Left lung (tissue), 10 donors: Measurements from ENCODE around the gene WNT11. TPM values are rescaled to one million over a fixed set of nuclear protein-coding genes. Genes with fewer than 3 reads are reported as not detected.

Source experiments
- ATAC-seq: fragments of 200-7000 bp; cut with Tn5 transposase; one replicate; pipeline ENCODE4 v1.9.1; 2020; ENCODE audit warnings: moderate library complexity
- DNase-seq, 4 donors: peaks; one replicate each; pipeline ENCODE4 v3.0.0-alpha.2; 2013 to 2020
- H3K27ac ChIP-seq, 2 donors: fragments of 200-600 bp; sonication (generic) in 1 of 2; one replicate each; pipeline versions ENCODE4 v1.5.0 to v1.8.0; 2020 to 2021
- H3K27me3 ChIP-seq, 2 donors: fragments of 200-600 bp; sonication (generic) in 1 of 2; one replicate each; pipeline versions ENCODE4 v1.5.0 to v1.8.0; 2020 to 2021
- H3K36me3 ChIP-seq, 2 donors: fragments of 200-600 bp; sonication (generic) in 1 of 2; one replicate each; pipeline versions ENCODE4 v1.5.0 to v1.8.0; 2020 to 2021
- H3K4me1 ChIP-seq, 2 donors: fragments of 200-600 bp; one replicate each; pipeline ENCODE4 v1.8.0; 2021
- H3K4me3 ChIP-seq, 2 donors: fragments of 200-600 bp; sonication (generic) in 1 of 2; one replicate each; pipeline versions ENCODE4 v1.5.0 to v1.8.0; 2020 to 2021; ENCODE audit warnings: mild to moderate bottlenecking in 1 of 2
- H3K9me3 ChIP-seq, 2 donors: fragments of 200-600 bp; sonication (generic) in 1 of 2; one replicate each; pipeline versions ENCODE4 v1.5.0 to v1.8.0; 2020 to 2021
- CTCF ChIP-seq, 2 donors: fragments of 200-600 bp; sonication (generic) in 1 of 2; IDR thresholded peaks; one replicate each; pipeline versions ENCODE4 v1.5.0 to v1.8.0; 2021; ENCODE audit warnings: antibody characterized with exemption in 2 of 2
- intact Hi-C, 2 donors: fragments of 100-400 bp; cut with DNase I; formaldehyde crosslinking; loops; one replicate each; pipeline versions ENCODE4 v1.11.2 to v1.14.2; 2022
- polyA plus RNA-seq, 6 donors: library from polyadenylated mRNA; unstranded; fragments of 120-200 nt; gene quantifications; one replicate each; pipeline ENCODE4 v1.2.1, GENCODE V29; 2013; ENCODE audit not compliant: insufficient read length in 6 of 6
- total RNA-seq, 2 donors: library from RNA; stranded (reverse); fragmentation: NEBNext Ultra II Directional; extraction: Animal tissue kit (Norgen Biotek cat#: 25700); gene quantifications; one replicate each; pipeline ENCODE4 v1.2.1, GENCODE V29; 2021
- donor health status: DM: no; HTN: yes; CAD: no.
- donor health status: DM: no; HTN: no; CAD: no.

Gene WNT11
- total and polyA plus RNA-seq, 8 donors = 1.3 to 64.0 (median 54.3) TPM

DNA sequence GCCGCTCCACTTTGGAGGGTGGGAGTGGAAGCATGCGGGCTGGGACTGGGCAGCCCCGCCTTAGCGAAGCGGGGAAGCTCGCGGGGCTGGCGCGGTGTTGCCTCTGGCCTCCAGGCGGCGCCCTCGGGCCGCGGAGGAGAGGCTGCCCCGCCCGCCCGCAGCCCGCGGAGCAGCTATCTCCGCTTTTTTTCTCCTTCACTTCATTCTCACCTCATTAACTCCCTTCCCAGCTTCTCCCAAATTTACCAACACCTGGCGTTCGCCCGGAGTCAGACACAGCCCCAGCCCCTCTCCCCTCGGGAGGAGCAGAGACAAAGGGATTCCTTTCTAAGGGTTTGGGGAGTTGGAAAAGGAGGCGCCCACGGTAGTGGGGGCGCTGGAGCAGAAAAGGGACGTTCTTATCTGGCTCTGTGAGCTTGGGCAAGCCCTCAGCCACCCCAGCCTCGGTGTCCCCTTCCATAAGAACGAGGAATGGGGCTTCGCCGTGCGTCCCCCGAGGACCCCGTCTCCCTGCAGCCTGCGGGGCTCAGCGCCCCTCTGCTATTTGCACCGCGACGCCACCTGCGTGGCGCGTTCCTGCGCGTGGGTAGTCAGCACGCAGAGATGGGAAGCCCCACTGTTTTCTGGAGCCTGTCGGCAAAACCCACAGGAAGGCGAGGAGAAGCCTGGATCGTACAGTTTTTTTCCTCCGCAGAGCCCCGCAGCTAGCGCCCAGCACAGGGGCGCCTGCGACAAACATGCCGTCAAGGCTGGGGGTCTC lies 1.5 kb upstream of the WNT11 start:
- H3K36me3 ChIP-seq = no peaks in the 10 kb centered on the region
- peaks cover 29 to 100% of the 10 kb centered on the region in 2 donors for H3K27me3 ChIP-seq
- H3K4me3 ChIP-seq = peak overlapping the region; percentile 48 to 55
- ATAC-seq (peak; percentile 86), DNase-seq (peak; percentile 82 to 96 (median 90))
- peak; percentile 97 to 98 for TF ChIP-seq CTCF (IDR thresholded peaks at IDR 0.05)
- no peaks in the 10 kb centered on the region for H3K9me3 ChIP-seq
- H3K27ac ChIP-seq = no peak overlapping the region
- H3K4me1 ChIP-seq = peaks cover 23 to 59% of the 10 kb centered on the region in 2 donors
- intact Hi-C loops = loop anchor here in 1 of 2 donors (5.0 kb wide), 1 partner anchor 109 kb away; no protein-coding TSS in a partner anchor

DNA sequence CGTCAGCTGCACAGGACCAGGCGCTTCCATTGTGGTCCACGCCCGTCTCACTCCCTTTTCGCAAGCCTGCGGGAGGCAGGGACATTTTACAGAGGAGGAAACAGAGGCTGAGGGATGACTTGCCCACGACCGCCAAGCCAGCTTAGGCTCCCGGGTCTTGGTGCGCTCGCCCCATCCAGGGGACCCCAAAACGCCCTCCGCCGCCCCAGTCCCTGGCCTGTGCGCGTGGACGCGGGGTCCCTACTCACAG lies 300 bp downstream of the WNT11 start:
- H3K9me3 ChIP-seq = no peaks in the 10 kb centered on the region
- H3K36me3 ChIP-seq = no peaks in the 10 kb centered on the region
- H3K27ac ChIP-seq = no peak overlapping the region
- no peak for ATAC-seq
- TF ChIP-seq CTCF (IDR thresholded peaks at IDR 0.05) = no peak
- H3K27me3 ChIP-seq = peaks cover 22 to 82% of the 10 kb centered on the region in 2 donors
- intact Hi-C loops = loop anchor here in 1 of 2 donors (5.0 kb wide), 1 partner anchor 111 kb away; no protein-coding TSS in a partner anchor
- no peak for DNase-seq
- peaks cover 23 to 57% of the 10 kb centered on the region in 2 donors for H3K4me1 ChIP-seq
- peak overlapping the region; percentile 48 to 55 for H3K4me3 ChIP-seq

- peaks cover 23 to 52% of the 10 kb centered on the region in 2 donors for H3K4me1 ChIP-seq
- no peaks in the 10 kb centered on the region for H3K9me3 ChIP-seq
- peak in 1 of 4 donors; percentile 46 for DNase-seq
- peaks cover 17 to 77% of the 10 kb centered on the region in 2 donors for H3K27me3 ChIP-seq
- ATAC-seq = no peak
- no peaks in the 10 kb centered on the region for H3K36me3 ChIP-seq
- intact Hi-C loops = loop anchor here in 1 of 2 donors (5.0 kb wide), 1 partner anchor 112 kb away; no protein-coding TSS in a partner anchor
- no peak for TF ChIP-seq CTCF (IDR thresholded peaks at IDR 0.05)
- H3K27ac ChIP-seq = no peak overlapping the region
- peak overlapping the region in 1 of 2 donors; percentile 55 for H3K4me3 ChIP-seq
Observed at GRCh38 chr11:76205252-76206076, 838 bp downstream of the WNT11 start.

DNA sequence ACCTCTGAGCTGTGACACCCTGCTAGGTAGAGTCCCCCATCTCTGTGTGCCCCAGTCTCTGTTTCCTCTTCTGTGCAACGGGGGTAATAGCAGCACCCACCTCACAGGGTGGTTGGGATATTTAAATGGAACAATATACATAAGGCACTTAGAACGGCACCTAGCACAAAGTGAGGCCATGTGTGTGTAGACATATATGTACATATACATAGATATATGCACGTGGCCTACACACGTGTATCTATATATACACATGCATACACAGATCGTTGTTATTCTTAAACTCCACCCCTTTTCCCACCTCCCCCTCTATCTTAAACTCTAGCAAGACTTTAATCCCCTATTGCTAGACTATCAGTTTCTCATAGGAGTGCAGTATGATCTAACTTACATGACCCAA lies 2.4 kb downstream of the WNT11 start:
- Histone ChIP-seq H3K27ac (no peak overlapping the region), H3K27me3 (peaks cover 9 to 62% of the 10 kb centered on the region in 2 donors), H3K4me1 (peaks cover 16 to 36% of the 10 kb centered on the region in 2 donors), H3K36me3 (no peaks in the 10 kb centered on the region), H3K4me3 (no peak overlapping the region), H3K9me3 (no peaks in the 10 kb centered on the region)
- no peak for TF ChIP-seq CTCF (IDR thresholded peaks at IDR 0.05)
- DNase-seq (no peak), ATAC-seq (no peak)
- intact Hi-C loops = no loop called here
